SK-N-SH (cell line): ENCODE results near the gene SNAP25.

Experiments
- CTCF ChIP-seq: fragments of 200-600 bp; sonication (generic); IDR thresholded peaks from 2 replicates; pipeline ENCODE4 v1.6.1; 2017; ENCODE audit warnings: antibody characterized with exemption, mild to moderate bottlenecking, moderate library complexity
- EP300 ChIP-seq, 2 experiments: IDR thresholded peaks; 2 replicates each; pipeline versions ENCODE4 v1.4.0 to v1.6.1; 2012; ENCODE audit warnings: borderline replicate concordance in 1 of 2, low read depth in 1 of 2, low read length in 1 of 2
- GABPA ChIP-seq: IDR thresholded peaks from 2 replicates; pipeline ENCODE4 v1.4.0; 2012; ENCODE audit warnings: low read depth, mild to moderate bottlenecking
- GATA2 ChIP-seq: sonication (generic); formaldehyde crosslinking; IDR thresholded peaks from 2 replicates; pipeline ENCODE4 v1.5.0; 2020; ENCODE audit warnings: mild to moderate bottlenecking, missing genetic modification reagents
- REST ChIP-seq: IDR thresholded peaks from 2 replicates; pipeline ENCODE4 v1.6.1; 2012; ENCODE audit warnings: mild to moderate bottlenecking, low read depth, low read length, moderate library complexity

- no peak for TF ChIP-seq GATA2
- TF ChIP-seq GABPA: no peak
- no peak for TF ChIP-seq CTCF
- no peak for TF ChIP-seq REST
- no peak for TF ChIP-seq EP300 (IDR thresholded peaks at IDR 0.05; ENCODE audit: borderline replicate concordance in 1 of 2, low read depth in 1 of 2, low read length in 1 of 2)
Measured at GRCh38 chr20:10170261-10170660, 48.4 kb upstream of the SNAP25 start.
